HG02678 (cell line): Measurements from ENCODE around the gene DNASE1L2.

Source experiments
- ATAC-seq: cut with Tn5 transposase; IDR thresholded peaks from one replicate; pipeline ENCODE4 v1.9.1; 2021; ENCODE audit warnings: mild to moderate bottlenecking, moderate library complexity; ENCODE audit not compliant: unreplicated experiment

Gene DNASE1L2

DNA sequence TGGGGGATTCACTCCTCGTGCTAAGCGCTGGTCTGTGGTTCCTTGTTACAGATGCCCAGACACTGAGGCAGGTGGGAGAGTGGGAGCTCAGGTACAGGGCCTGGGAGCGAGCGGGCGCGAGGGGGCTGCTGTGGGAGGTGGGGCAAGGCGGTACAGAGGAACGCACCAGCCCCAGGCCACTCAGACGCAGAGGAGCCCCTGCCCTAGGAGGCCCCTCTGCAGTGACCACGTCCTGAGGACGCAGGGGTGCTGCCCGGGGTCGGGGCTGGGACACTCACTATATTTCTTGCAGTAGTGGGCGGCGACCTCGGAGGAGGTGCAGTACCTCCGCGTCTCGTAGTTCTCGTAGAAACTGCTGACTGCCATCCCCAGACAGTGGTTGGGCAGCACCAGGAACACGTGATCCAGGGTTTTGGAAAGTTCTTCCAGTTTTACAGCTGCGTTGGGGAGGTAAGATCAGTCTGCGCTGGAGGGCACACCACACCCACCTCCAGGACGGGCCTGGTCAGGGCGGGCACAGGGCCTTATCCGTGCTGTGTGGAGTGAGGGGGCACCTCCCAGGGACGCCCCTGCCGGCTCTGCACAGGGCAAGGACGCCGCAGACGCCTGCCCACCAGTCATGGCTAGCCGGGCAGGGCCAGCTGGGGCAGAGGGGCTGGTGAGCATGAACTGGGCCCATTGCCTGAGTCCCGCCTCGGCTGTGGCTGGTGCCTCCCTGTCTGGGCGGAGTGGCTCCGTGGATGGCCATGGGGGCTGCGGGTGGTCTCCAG lies 47.9 kb downstream of the DNASE1L2 start:
- no peak for ATAC-seq

DNA sequence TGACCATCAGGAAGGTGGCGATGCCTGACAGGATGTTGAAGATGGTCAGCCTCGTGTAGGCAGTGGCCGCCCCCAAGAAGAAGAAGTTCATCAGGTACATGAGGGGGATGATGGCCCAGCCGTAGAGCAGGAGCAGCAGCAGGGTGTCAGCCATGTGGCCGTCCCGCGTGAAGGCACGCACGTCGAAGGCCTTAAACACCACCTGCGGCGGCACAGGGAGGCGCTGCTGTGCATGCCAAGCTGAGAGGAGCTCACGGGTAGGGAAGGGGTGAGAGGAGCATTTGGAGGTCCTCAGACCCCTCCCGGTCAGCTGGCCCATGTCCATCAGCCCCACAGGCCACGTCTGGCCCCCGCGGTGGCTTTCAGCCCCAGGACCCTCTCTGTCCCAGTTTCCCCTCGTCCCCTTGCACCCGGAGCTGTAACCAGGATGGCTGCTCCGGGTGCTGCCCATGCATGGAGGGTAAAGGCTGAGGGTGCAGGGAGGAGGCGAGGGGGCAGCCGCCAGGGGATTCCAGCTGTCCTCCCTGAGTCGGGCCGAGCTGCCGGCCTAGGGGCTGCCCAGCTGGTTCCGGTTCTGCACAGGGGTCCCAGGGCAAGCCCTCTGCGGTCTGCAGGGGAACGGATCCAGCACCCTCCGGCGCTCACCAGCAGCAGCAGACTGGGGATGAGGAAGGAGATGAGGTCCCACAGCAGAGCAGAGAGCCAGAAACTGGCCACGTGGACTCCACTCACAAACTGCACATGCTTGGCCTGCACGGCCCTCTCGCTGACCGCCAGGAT lies 48.7 kb downstream of the DNASE1L2 start:
- no peak for ATAC-seq

- no peak for ATAC-seq
Observed at GRCh38 chr16:2285731-2286191, 49.5 kb downstream of the DNASE1L2 start.

DNA sequence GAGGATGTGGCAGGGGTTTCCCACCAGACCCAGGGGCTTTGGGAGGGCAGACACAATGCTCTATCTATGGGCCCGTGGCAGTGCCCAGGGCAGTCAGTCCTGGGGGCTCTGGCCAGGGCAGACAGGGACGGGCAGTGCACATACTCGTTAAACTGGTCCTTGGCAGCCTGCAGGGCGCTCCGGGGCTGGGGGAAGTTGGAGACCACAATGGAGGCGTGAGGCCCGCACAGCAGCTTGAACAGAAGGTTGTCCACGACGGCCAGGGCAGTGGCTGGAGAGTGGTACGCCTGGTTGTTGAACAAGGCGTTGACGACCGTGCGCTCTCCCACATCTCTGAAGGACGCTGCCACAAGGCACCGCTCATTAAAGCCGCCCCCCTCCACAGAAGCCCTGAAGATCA lies 50.3 kb downstream of the DNASE1L2 start:
- ATAC-seq = no peak

DNA sequence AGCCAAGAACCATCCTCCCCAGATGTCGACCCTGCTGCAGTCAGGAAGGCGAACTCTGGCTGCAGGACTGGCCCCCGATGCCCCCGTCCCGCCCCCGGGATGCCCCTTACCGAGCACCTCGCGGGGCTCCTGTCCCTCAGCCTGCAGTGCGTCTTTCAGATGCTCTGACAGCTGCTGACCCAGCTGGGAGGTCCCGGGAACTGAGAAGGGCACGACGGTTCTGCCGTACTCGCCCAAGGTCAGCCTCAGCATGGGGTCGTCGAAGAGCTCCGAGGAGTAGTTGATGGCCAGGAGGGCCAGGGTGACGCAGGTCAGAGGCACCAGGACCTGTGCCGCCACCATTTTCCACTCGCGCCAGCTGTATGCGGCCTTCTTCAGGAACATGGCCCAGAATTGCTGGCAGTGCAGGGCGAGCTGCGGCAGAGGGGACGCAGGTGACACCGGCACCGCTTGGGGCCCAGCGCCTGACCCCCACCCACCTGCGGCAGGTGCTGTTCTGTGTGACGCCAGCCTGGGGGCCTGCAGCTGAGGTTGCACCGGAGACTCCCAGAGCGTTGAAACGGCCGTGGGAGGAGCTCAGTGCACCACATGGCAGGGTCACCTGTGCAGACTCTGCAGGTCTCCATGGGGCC lies 51.8 kb downstream of the DNASE1L2 start:
- no peak for ATAC-seq
